ENCODE measurements around the gene CAMK2N2.
A peak's percentile ranks its signal among the peaks of the same experiment; 100 is the strongest.

CAMK2N2 gene

DNA sequence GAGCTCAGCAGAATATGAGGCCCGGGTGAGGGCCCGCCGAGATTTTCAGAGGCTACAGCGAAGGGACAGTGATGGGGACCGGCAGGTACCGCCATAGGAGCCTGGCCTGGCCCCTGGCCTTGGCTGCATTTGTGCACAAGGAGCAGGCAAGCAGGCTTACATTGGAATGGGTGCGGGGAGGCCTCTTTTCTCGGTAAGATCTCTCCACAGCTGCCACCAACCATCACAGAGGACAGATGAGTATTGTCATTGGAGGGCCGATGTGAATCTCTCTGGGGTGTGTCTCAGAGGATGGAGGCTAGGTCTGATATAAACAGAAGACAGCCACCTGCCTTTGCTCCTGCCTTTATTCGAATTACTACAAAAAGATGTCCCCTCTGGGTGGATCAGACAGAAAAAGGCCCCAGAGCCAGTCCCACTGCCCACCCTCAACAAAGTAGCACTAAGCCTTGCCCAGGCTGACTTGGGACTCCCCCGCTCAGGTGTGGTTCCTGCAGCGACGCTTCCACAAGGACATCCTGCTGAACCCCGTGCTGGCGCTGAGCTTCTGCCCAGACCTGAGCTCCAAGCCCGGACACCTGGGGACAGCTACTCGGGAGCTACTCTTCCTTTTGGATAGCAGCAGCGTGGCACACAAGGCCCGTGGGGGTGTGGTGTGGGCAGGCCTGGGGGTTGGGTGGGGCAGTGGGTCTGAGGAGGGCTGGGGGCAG, 26.5 kb downstream of the CAMK2N2 start:
- TF ChIP-seq, protein P1, sequence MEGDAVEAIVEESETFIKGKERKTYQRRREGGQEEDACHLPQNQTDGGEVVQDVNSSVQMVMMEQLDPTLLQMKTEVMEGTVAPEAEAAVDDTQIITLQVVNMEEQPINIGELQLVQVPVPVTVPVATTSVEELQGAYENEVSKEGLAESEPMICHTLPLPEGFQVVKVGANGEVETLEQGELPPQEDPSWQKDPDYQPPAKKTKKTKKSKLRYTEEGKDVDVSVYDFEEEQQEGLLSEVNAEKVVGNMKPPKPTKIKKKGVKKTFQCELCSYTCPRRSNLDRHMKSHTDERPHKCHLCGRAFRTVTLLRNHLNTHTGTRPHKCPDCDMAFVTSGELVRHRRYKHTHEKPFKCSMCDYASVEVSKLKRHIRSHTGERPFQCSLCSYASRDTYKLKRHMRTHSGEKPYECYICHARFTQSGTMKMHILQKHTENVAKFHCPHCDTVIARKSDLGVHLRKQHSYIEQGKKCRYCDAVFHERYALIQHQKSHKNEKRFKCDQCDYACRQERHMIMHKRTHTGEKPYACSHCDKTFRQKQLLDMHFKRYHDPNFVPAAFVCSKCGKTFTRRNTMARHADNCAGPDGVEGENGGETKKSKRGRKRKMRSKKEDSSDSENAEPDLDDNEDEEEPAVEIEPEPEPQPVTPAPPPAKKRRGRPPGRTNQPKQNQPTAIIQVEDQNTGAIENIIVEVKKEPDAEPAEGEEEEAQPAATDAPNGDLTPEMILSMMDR (IDR thresholded peaks at IDR 0.05; ENCODE audit: low read depth, low read length, missing control alignments) = no peak
- in situ Hi-C loops (cut with HindIII; ENCODE audit: low sequenced_read_pairs) = loop anchor here (25.0 kb wide), 1 partner anchor 348 kb away; the partner anchor contains the start of gene PARL
- no peak overlapping the region for H3K4me3 ChIP-seq (ENCODE audit: low read depth, low read length)
- no peak for DNase-seq (ENCODE audit: low read depth)

DNA sequence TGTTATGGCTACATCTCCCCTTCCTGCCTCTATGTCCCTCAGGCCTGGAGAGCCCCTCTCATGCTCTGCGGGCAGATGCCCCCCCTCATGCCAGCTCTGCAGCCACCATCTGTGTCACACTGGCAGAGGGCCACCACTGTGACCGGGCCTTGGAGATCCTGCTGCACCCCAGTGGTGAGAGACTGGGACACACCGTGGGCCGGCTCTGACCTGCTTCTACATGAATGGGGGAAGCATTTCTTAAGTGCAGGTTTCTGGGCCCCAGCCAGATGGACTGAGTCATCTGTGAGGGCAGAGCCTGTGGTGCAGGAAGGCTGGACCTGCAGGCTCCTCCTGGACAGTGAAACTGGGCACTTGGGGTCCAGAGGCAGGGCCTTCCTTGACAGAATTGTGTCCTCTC, 27.1 kb downstream of the CAMK2N2 start:
- no peak overlapping the region for H3K4me3 ChIP-seq (ENCODE audit: low read depth, low read length)
- in situ Hi-C loops (cut with HindIII; ENCODE audit: low sequenced_read_pairs) = loop anchor here (25.0 kb wide), 1 partner anchor 347 kb away; the partner anchor contains the start of gene PARL
- TF ChIP-seq, protein P1 (IDR thresholded peaks at IDR 0.05; ENCODE audit: low read depth, low read length, missing control alignments) = no peak

DNA sequence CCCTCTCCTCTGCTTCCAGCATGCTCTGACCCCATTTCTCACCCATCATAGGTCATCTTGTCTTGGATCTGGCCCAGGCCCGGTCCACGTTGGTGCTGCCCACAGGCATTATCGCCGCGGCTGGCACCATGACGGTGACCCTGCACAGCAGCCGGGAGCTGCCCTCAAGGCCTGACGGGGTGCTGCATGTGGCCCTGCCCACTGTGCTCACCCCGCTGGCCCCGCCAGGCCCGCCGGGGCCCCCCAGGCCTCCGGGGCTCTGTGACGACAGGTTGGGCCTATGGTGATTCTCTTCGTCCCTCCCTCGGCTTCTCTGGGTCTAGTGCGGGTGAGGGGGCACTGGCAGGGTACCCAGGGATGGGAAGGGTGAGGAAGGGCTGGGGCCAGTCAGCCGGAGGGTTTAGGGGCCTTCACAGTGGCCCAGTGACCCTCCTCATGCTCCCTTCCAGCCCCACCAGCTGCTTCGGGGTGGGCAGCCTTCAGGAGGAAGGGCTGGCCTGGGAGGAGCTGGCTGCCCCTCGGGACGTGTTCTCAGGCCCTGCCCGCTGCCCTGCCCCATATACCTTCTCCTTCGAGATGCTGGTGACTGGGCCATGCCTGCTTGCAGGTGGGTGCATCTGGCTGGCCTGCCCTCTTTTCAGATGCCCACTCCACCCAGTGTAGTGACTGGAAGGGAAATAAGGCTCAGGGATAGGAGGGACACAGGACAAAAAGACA, 28.1 kb downstream of the CAMK2N2 start:
- in situ Hi-C loops (cut with HindIII; ENCODE audit: low sequenced_read_pairs) = loop anchor here (25.0 kb wide), 1 partner anchor 346 kb away; the partner anchor contains the start of gene PARL
- TF ChIP-seq, protein P1 (IDR thresholded peaks at IDR 0.05; ENCODE audit: low read depth, low read length, missing control alignments) = no peak
- no peak overlapping the region for H3K4me3 ChIP-seq (ENCODE audit: low read depth, low read length)
- no peak for DNase-seq (ENCODE audit: low read depth)

More for the DNA sequence above, 27.1 kb downstream of the CAMK2N2 start:
- peak; percentile 62 for DNase-seq (ENCODE audit: low read depth)

DNA sequence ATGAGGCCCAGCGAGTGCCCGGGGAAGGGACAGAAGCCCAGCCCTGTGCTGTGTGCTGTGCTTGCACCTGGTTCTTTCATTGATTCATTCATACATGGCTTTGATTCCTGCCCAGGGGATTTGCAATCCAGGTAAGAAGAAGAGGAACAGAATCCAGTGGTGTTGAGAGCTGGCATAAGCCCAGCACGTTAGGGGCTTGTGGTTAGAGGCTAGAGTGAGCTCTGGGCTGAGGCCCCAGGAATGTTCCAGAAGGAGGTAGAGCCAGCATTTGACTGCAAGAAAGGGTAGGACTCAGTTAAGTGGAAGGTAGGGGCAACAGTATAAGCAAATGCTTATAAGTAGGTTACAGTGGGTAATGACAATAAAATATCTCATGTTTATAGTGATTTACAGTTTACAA, 29.7 kb downstream of the CAMK2N2 start:
- no peak overlapping the region for H3K4me3 ChIP-seq (ENCODE audit: low read depth, low read length)
- in situ Hi-C loops (cut with HindIII; ENCODE audit: low sequenced_read_pairs) = loop anchor here (25.0 kb wide), 1 partner anchor 344 kb away; the partner anchor contains the start of gene PARL
- DNase-seq (ENCODE audit: low read depth) = no peak
- TF ChIP-seq, protein P1 (IDR thresholded peaks at IDR 0.05; ENCODE audit: low read depth, low read length, missing control alignments) = no peak

DNA sequence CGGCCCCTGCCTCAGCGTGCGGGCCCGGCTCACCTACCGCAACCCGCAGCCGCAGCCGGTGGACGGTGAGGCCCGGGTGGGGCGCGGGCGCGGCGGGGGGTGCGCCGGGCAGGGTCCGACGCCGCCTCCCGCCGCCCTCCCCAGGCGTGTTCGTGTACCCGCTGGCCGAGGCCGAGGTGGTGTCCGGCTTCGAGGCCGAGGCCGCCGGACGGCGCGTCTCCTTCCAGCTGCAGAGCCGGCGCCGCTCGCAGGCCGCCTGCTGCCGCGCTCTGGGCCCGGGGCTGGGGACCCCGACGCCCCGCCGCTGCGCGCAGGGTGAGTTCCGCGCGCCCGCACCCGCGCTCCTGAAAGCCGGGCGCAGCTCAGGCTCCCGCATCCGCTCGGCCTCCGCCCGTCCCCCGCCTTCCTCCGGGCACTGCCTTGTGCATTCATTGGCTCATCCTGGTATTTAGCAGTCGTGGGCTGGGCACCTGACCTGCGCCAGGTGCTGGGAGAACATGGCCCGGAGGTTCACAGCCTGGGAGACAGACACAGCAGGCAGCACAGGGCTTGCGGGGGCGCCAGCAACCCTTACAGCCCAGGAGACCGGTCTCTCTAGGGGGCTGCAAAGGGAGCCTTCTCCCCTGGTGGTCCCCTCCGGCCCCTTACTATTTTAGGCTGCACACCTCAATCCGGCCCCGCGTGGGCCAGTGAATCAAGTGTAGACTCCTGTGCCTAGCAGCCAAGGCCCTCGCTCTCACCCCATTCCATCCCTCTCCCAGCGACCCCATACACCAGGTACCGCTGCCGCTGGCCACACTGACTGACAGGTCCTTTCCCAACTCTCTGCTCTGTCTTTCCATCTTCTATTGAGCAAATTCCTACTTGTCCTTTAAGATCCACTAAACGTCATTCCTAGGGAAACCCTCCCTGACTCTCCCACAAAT, 30.5 kb downstream of the CAMK2N2 start:
- in situ Hi-C loops (cut with HindIII; ENCODE audit: low sequenced_read_pairs) = loop anchor here (25.0 kb wide), 1 partner anchor 344 kb away; the partner anchor contains the start of gene PARL
- TF ChIP-seq, protein P1 (IDR thresholded peaks at IDR 0.05; ENCODE audit: low read depth, low read length, missing control alignments) = no peak
- no peak for DNase-seq (ENCODE audit: low read depth)
- no peak overlapping the region for H3K4me3 ChIP-seq (ENCODE audit: low read depth, low read length)

Measured in astrocyte of the cerebellum (primary cell).